ENCODE data around the gene NBPF1.
"Not testable (repeated sequence)": the region's sequence is repeated elsewhere in the genome, so short reads cannot be mapped to it uniquely, and the experiment has no call there.

Gene NBPF1

GRCh38 chr1:16623812-16624719 lies 10.7 kb upstream of the NBPF1 start:
- DNase-seq = peak in 2 of 51 donors; percentile 33 to 75

- not testable (repeated sequence) for DNase-seq
Observed at GRCh38 chr1:16623337-16623736, 10.0 kb upstream of the NBPF1 start.

GRCh38 chr1:16621681-16622315 lies 8.4 kb upstream of the NBPF1 start:
- not testable (repeated sequence) for DNase-seq

GRCh38 chr1:16621300-16621658 lies 7.9 kb upstream of the NBPF1 start:
- DNase-seq = no peak

- not testable (repeated sequence) for DNase-seq
Observed at GRCh38 chr1:16619803-16620501, 6.6 kb upstream of the NBPF1 start.

GRCh38 chr1:16618719-16619118 lies 5.4 kb upstream of the NBPF1 start:
- peak in 11 of 51 donors; percentile 30 to 63 (median 48) for DNase-seq

GRCh38 chr1:16617778-16618580 lies 4.6 kb upstream of the NBPF1 start:
- DNase-seq = peak in 1 of 51 donors; percentile 19

- no peak for DNase-seq
Observed at GRCh38 chr1:16617114-16617631, 3.8 kb upstream of the NBPF1 start.

- DNase-seq = no peak
Observed at GRCh38 chr1:16615253-16616252, 2.2 kb upstream of the NBPF1 start.

- DNase-seq = no peak
Observed at GRCh38 chr1:16614361-16615252, 1.2 kb upstream of the NBPF1 start.

GRCh38 chr1:16612332-16613172 lies 812 bp downstream of the NBPF1 start:
- peak in 43 of 51 donors; percentile 57 to 99 (median 83) for DNase-seq

- DNase-seq = peak in 1 of 51 donors; percentile 36
Observed at GRCh38 chr1:16611981-16612331, 1.4 kb downstream of the NBPF1 start.

- DNase-seq = not testable (repeated sequence)
Observed at GRCh38 chr1:16611164-16611563, 2.2 kb downstream of the NBPF1 start.

GRCh38 chr1:16610553-16610952 lies 2.8 kb downstream of the NBPF1 start:
- DNase-seq = not testable (repeated sequence)

- DNase-seq = not testable (repeated sequence)
Observed at GRCh38 chr1:16609761-16610160, 3.6 kb downstream of the NBPF1 start.

GRCh38 chr1:16608838-16609560 lies 4.4 kb downstream of the NBPF1 start:
- DNase-seq = no peak
